GM21619 (cell line): Measurements from ENCODE around the gene AFAP1.

ENCODE experiments used
- ATAC-seq: cut with Tn5 transposase; IDR thresholded peaks from one replicate; pipeline ENCODE4 v1.9.1; 2021; ENCODE audit not compliant: unreplicated experiment

The AFAP1 gene

GRCh38 chr4:7822877-7823276 is 116.8 kb downstream of the AFAP1 start:
- no peak for ATAC-seq

GRCh38 chr4:7822137-7822505 is 117.5 kb downstream of the AFAP1 start:
- ATAC-seq: no peak

DNA sequence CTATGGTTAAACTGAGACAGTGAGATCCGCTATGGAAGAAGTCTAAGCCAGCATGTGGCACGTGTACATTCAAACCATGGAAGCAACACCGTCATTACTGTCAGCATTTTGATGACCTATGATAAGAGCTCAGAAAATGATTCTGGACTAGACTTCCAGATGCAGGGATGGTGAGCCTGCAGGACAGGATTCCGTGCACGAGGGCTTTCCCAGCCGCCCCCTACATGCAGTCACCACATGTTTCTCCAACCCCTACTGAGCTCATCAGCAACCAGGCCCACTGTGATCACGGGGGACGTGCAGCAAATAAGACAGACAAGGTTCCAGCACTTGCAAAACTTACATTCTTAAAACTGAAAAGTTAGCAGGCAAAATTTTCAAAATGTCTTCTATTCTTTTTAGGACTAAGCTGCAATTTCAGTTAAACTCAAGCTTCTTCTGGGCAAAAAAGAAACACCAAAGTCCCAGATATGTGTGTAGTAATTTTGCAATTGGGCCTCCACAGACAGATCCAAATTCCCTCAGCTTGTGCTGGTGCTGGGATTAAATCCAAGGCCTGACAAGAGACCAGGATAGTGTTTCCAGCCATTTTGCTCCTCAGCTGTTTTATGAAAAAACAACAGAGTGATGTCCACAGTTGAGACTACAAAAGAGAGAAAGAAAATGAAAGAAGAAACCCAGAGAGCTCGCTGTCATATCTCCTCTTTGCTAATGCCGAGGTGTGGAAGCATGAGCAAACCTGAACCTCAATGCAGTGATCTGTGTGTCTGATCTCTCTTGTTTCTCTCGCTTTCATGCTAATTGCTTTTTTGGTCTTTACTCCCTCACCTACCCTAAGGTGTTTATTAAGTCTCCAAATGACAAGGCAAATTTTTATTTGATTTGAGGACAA is 118.2 kb downstream of the AFAP1 start:
- no peak for ATAC-seq

GRCh38 chr4:7820031-7820818 is 119.4 kb downstream of the AFAP1 start:
- no peak for ATAC-seq

- no peak for ATAC-seq
Observed at GRCh38 chr4:7819446-7819845, 120.2 kb downstream of the AFAP1 start.

DNA sequence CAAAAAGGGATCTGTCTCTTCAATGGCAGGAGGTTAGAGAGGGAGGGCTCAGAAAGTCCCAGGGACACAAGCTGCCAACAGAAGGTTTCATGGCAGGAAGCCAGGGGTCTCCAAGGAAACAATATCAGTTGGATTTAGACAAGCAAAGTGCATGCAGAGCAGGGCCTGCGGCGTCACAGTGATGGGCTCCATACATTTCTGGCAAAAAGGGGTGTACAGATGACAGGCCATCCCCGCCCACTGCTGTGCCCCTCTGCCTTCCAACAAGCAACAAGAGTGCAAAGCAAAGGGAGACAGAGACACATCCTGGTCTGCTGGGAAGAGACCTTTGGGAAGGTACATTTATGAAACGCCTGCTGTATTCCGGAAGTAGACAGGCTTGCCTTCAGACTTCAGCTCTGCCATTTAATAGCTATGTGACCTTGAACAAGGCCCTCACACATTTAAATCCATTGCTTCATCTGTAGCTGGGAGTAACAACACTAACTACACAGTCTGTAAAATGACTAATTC is 121.2 kb downstream of the AFAP1 start:
- ATAC-seq: no peak

DNA sequence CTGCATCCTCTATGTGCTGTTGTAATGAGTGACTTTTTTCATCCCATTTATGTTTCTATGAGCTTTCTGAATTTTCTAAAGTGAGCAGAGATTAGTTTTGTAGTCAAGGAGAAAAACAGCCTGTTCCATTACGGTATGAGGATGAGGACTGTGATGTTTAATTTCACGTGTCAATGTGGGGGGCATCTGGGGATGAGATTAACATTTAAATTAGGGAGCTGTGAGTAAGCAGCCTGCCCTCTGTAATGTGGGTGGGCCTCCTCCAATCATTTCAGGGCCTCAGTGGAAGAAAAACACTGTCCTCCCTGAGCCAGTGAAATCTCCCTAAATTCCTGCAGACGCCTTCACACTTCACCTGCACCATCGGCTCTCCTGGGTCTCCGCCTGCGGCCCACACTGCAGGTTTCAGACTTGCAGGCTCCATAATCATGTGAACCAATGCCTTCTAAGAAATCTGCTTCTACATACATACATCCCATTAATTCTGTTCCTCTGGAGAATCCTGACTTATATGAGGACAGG is 121.7 kb downstream of the AFAP1 start:
- no peak for ATAC-seq

DNA sequence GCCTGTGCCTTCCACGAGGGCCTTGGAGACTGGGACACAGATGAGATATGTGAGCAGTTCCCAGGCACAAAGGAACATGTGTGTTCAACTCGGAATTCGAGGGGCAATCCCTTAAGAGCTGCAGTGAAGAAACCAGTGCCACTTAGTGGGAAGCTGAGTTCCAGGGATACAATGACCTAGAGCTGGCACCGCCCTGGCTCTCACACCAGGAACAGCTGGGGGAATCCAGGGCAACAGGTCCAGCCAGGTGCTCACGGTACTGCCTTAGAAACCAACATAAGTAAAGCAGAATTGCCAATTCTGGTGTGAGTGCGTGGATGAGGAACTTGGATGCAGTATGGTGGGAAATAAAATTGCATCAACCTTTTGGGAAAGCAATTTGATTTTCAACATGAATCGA is 122.9 kb downstream of the AFAP1 start:
- ATAC-seq: no peak

GRCh38 chr4:7815981-7816380 is 123.7 kb downstream of the AFAP1 start:
- no peak for ATAC-seq

GRCh38 chr4:7815562-7815961 is 124.1 kb downstream of the AFAP1 start:
- no peak for ATAC-seq

GRCh38 chr4:7814451-7814850 is 125.2 kb downstream of the AFAP1 start:
- no peak for ATAC-seq

DNA sequence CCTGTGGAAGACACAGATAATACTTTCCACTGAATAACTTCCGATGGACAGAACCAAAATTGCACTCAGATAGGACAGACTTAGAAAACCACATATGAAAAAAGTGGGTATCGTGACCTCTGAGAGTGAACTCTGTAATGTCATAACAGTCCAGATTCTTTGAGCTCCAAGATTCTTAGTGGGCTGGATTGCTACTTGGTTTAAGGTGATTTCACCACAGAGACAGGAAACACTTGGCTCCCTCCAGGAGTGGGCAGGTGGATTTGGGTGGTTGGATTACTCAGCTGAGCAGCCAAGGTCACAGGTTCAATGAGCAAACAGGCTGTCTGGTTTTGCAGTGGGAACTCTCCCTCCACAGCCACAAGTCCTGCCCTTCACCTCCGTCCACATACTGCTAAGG is 126.0 kb downstream of the AFAP1 start:
- ATAC-seq: no peak

DNA sequence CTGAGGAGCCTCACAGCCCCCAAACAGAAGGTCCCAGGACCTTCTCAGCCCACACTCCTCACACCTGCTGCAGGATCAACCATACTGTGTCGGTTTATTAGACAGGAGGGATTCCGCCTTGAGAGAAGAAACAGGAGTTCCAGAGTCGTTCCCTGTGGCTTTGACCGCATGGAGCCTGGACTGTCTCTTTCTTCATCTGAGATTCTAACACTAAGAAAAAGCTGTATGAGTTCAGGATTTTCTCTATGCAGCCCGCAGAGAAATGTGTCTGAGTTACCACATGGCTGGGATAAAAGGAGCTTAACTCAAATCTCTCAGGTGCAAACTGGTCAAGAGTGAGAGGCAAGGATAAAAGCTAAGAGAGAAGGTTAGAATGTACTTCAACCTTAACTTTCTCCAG is 126.7 kb downstream of the AFAP1 start:
- no peak for ATAC-seq

GRCh38 chr4:7812231-7812857 is 127.3 kb downstream of the AFAP1 start:
- ATAC-seq: no peak

DNA sequence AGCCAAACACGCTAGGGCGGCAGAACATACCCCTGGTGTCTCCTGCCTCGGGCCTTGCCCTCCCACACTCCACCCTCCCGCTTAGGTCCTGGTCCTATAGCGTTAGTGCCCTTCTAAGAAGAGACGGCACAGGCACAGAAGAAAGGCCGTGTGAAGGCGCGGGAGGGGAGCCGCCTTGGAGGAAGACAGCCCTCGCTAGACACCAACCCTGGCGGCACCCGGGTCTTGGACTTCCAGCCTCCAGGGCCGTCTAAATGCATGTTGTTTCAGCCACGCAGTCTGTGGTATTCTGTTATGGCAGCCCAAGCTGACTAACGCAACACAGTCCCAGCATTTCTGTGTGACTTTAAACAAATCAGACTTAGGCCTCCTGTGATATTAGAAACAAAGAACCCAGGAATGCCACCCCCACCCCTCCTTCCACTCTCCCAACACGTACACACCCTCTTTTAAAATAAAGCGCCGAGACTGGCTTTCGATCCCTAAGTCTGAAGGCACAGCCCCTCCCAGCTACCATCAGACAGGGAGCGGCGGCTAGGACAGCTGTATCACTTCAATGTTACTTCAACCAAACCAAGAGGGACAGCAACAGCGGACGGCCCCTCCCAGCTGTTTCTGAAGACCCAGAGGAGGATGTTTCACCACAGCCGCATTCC is 128.0 kb downstream of the AFAP1 start:
- ATAC-seq: no peak

- no peak for ATAC-seq
Observed at GRCh38 chr4:7810783-7811535, 128.7 kb downstream of the AFAP1 start.

DNA sequence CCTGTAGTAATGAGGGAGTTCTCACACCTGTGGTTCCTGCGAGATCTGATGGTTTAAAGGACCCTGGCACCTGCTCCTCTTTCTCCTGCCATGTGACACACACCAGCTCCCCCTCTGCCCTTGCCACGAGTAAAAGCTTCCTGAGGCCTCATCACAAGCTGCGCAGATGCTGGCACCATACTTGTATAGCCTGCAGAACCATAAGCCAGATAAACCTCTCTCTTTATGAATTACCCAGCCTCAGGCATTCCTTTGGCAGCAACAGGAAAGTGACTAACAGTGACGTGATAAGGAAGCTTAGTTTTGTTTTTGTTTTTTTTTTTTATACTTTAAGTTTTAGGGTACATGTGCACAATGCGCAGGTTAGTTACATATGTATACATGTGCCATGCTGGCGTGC is 130.9 kb downstream of the AFAP1 start:
- no peak for ATAC-seq

GRCh38 chr4:7808181-7808580 is 131.5 kb downstream of the AFAP1 start:
- no peak for ATAC-seq

DNA sequence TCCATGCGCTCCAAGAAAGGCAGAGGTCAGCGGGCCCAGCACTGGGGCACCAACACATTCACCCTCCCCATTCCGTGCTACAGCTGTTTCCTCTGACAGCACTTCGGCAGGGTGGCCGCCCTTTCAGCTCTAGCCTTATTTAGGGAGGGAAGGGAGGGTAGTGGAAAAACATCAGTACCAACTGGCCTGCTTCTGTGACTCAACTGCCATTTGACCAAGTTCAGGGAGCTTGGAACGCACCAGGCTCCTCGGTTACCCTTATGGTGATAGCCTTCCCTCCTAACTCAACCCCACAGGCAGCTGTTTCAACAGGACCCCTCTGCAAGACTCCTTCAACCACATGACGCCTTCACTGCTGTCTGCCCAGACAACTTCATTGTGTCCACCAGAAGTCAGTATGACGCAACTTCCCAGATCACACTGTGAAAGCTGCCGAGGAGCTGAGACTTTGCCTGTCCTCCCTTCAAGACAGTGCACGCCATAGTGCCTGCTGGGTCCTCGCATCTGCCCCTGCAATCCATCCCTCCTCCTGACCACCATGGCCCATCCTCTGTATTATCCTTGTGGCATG is 132.2 kb downstream of the AFAP1 start:
- ATAC-seq: no peak
